B cell (primary cell): ENCODE measurements around the gene PRIM2. TPM values are rescaled to one million over a fixed set of nuclear protein-coding genes. Genes with fewer than 3 reads are reported as not detected.
"Not testable (repeated sequence)": the region's sequence is repeated elsewhere in the genome, so short reads cannot be mapped to it uniquely, and the experiment has no call there.

Source experiments
- ATAC-seq: fragments of 200-7000 bp; cut with Tn5 transposase; one replicate; pipeline ENCODE4 v1.10.0; 2021; ENCODE audit warnings: low read depth, mild to moderate bottlenecking, moderate number of reproducible peaks, moderate library complexity
- CTCF ChIA-PET: fragments of 350-600 bp; sonication (Branson Sonifier 250); formaldehyde crosslinking; loops from one replicate; lab custom pipeline; 2021; ENCODE audit warnings: antibody characterized with exemption, inconsistent platforms; lab: Charles Lee
- POLR2A ChIA-PET: fragments of 350-600 bp; sonication (Branson Sonifier 250); formaldehyde crosslinking; loops from one replicate; lab custom pipeline; 2021; ENCODE audit warnings: antibody characterized with exemption; lab: Charles Lee
- DNase-seq: peaks from one replicate; pipeline ENCODE4 v3.0.0; 2013
- H2AFZ ChIP-seq: 2 replicates; pipeline ENCODE4 v1.6.1; 2012; ENCODE audit warnings: mild to moderate bottlenecking, low read depth, low read length; ENCODE audit not compliant: insufficient read depth, poor library complexity, severe bottlenecking
- H3K27ac ChIP-seq, 2 donors: 1 replicate in 1 of 2; 2 replicates in 1 of 2; pipeline ENCODE4 v1.5.1; 2012 to 2013; ENCODE audit warnings: low read length in 2 of 2, mild to moderate bottlenecking in 2 of 2, moderate library complexity in 1 of 2
- H3K27me3 ChIP-seq, 4 experiments: fragments of 200-600 bp in 1 of 4; sonication (generic) in 1 of 4; replicated peaks in 1 of 4; 1 replicate in 2 of 4; 2 replicates in 2 of 4; pipeline versions ENCODE4 v1.6.1 to v1.7.0; 2013 to 2016; ENCODE audit warnings: low read length in 3 of 4, mild to moderate bottlenecking in 2 of 4, mixed read lengths in 1 of 4, moderate library complexity in 1 of 4; ENCODE audit not compliant: insufficient read depth in 4 of 4, control insufficient read depth in 3 of 4; ENCODE audit errors: control extremely low read depth in 1 of 4
- H3K36me3 ChIP-seq, 2 experiments: replicated peaks in 1 of 2; 1 replicate in 1 of 2; 2 replicates in 1 of 2; pipeline versions ENCODE4 v1.6.1 to v1.7.1; 2013; ENCODE audit warnings: low read length in 1 of 2; ENCODE audit not compliant: insufficient read depth in 2 of 2, control insufficient read depth in 1 of 2; ENCODE audit errors: control extremely low read depth in 1 of 2, extremely low read depth in 1 of 2
- H3K4me1 ChIP-seq, 2 donors: fragments of 200-600 bp in 1 of 2; sonication (generic) in 1 of 2; 1 replicate in 1 of 2; 2 replicates in 1 of 2; pipeline versions ENCODE4 v1.5.1 to v1.6.1; 2013 to 2017; ENCODE audit warnings: low read length in 2 of 2; ENCODE audit not compliant: control insufficient read depth in 2 of 2, insufficient read depth in 2 of 2
- H3K4me2 ChIP-seq: replicated peaks from 2 replicates; pipeline ENCODE3; 2012; ENCODE audit warnings: mild to moderate bottlenecking, low read depth, low read length; ENCODE audit not compliant: poor library complexity, severe bottlenecking
- H3K4me3 ChIP-seq, 5 experiments: fragments of 200-600 bp in 1 of 5; sonication (generic) in 1 of 5; 1 replicate in 3 of 5; 2 replicates in 2 of 5; pipeline versions ENCODE4 v1.5.1 to v1.7.0; 2011 to 2016; ENCODE audit warnings: low read length in 4 of 5, mild to moderate bottlenecking in 4 of 5, low read depth in 2 of 5, control low read depth in 1 of 5, moderate library complexity in 1 of 5; ENCODE audit not compliant: insufficient read depth in 1 of 5; ENCODE audit errors: control extremely low read depth in 1 of 5, extremely low read depth in 1 of 5
- H3K79me2 ChIP-seq: fragments of 200-600 bp; sonication (generic); one replicate; pipeline ENCODE4 v1.6.0; 2016; ENCODE audit warnings: low read length; ENCODE audit not compliant: control insufficient read depth, insufficient read depth
- H3K9ac ChIP-seq: fragments of 200-600 bp; sonication (generic); 2 replicates; pipeline ENCODE4 v1.6.1; 2017; ENCODE audit warnings: mild to moderate bottlenecking, low read length, moderate library complexity
- H3K9me3 ChIP-seq, 3 donors: one replicate each; pipeline versions ENCODE4 v1.6.1 to v1.7.1; 2013; ENCODE audit warnings: low read length in 2 of 3; ENCODE audit not compliant: control insufficient read depth in 2 of 3, insufficient read depth in 1 of 3; ENCODE audit errors: control extremely low read depth in 1 of 3
- H4K20me1 ChIP-seq: 2 replicates; pipeline ENCODE4 v1.6.0; 2012; ENCODE audit warnings: mild to moderate bottlenecking, low read length; ENCODE audit not compliant: insufficient read depth, control insufficient read depth, poor library complexity, severe bottlenecking
- H3K27ac Mint-ChIP-seq: one replicate; pipeline ENCODE4 v1.8.0; 2021; ENCODE audit warnings: mixed read lengths
- H3K27me3 Mint-ChIP-seq: one replicate; pipeline ENCODE4 v1.8.0; 2021; ENCODE audit warnings: mixed read lengths
- H3K4me1 Mint-ChIP-seq: one replicate; pipeline ENCODE4 v1.8.0; 2021; ENCODE audit warnings: mixed read lengths
- H3K4me3 Mint-ChIP-seq: one replicate; pipeline ENCODE4 v1.8.0; 2021; ENCODE audit warnings: mixed read lengths
- H3K9me3 Mint-ChIP-seq: one replicate; pipeline ENCODE4 v1.8.0; 2022; ENCODE audit warnings: mixed read lengths; ENCODE audit not compliant: insufficient read depth
- WGBS: methylation state at CpG from one replicate; pipeline ENCODE4 v1.1.5; 2013; ENCODE audit warnings: missing lambda C conversion rate; ENCODE audit not compliant: insufficient coverage; 5-methylcytosine and 5-hydroxymethylcytosine counted together
- intact Hi-C: fragments of 100-400 bp; cut with micrococcal nuclease; formaldehyde crosslinking; loops from one replicate; pipeline ENCODE4 v1.10.0; 2022
- polyA plus RNA-seq: library from polyadenylated mRNA; depleted of rRNA; stranded (reverse); fragments of >200 nt; gene quantifications from 2 replicates; pipeline ENCODE4 v1.2.3, GENCODE V29; 2012
- total RNA-seq, 2 donors: library from RNA; stranded (reverse); fragments of 120-200 nt in 1 of 2; gene quantifications; 1 replicate in 1 of 2; 2 replicates in 1 of 2; pipeline versions ENCODE4 v1.2.3 to v1.2.4, GENCODE V29; 2013 to 2022

Gene PRIM2
- total and polyA plus RNA-seq, 2 donors (not counting 1 experiment from before 2014, with no cell fraction given): 5.2 to 21.0 TPM

- H4K20me1 ChIP-seq, H3K4me1 ChIP-seq, H3K9ac ChIP-seq, POLR2A ChIA-PET, ATAC-seq, H3K9me3 ChIP-seq, H3K27me3 Mint-ChIP-seq, H3K4me2 ChIP-seq, H3K79me2 ChIP-seq, H2AFZ ChIP-seq, intact Hi-C loops, H3K9me3 Mint-ChIP-seq, H3K4me1 Mint-ChIP-seq, H3K27me3 ChIP-seq, DNase-seq, H3K4me3 ChIP-seq, H3K27ac Mint-ChIP-seq, H3K36me3 ChIP-seq, H3K4me3 Mint-ChIP-seq, H3K27ac ChIP-seq, CTCF ChIA-PET: not testable (repeated sequence)
- WGBS: no CpG with 5 or more reads among the region's 2 CpGs
These were observed 125.8 kb downstream of the PRIM2 start for GRCh38 chr6:57443181-57443580.

DNA sequence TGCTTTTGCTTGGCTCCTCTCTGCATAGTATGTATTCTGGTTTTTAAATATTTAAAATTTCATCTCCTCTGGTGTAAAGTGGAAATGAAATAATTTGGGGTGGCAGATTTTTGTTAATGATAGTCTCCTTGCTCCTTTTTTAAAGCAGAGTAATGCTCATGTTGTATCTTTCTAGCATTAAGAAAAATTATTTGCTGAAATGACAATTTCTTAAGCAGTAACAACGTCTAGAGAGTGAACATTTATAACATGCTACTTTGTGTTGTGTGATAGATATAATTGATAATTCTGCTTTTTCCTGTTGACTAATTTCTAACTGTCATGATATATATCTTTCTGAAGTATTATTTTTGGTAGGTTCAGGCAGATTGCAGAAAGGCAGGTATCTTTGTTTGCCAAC, 127.4 kb downstream of the PRIM2 start:
- H3K27me3 Mint-ChIP-seq, POLR2A ChIA-PET, H3K9me3 ChIP-seq, ATAC-seq, H3K4me2 ChIP-seq, H4K20me1 ChIP-seq, DNase-seq, H2AFZ ChIP-seq, H3K27ac Mint-ChIP-seq, H3K4me3 Mint-ChIP-seq, H3K79me2 ChIP-seq, H3K4me1 Mint-ChIP-seq, H3K4me1 ChIP-seq, H3K9ac ChIP-seq, H3K27me3 ChIP-seq, H3K4me3 ChIP-seq, intact Hi-C loops, H3K27ac ChIP-seq, H3K9me3 Mint-ChIP-seq, CTCF ChIA-PET, H3K36me3 ChIP-seq: not testable (repeated sequence)
- no CpG with 5 or more reads among the region's 1 CpG for WGBS

DNA sequence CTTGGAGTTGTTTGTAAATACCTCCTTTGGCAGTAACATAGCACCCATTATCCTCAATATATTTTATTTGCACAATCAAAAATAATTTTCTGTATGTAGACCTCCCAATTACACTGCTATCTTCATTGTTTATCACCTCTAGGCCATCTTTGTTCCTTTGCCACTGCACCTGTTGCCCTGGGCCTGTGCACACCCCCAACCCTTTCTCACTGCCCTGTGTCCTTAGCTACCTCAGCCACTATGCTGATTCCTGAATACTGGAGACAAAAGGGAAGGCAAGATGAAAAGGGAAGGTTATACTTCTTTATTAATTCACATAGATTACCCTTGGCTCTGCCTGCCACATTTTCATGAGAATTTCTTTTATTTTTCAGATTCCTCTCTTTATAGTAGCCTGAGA, 127.9 kb downstream of the PRIM2 start:
- H3K4me1 Mint-ChIP-seq, H3K4me3 Mint-ChIP-seq, intact Hi-C loops, H4K20me1 ChIP-seq, POLR2A ChIA-PET, H3K27me3 Mint-ChIP-seq, H3K4me3 ChIP-seq, H2AFZ ChIP-seq, H3K36me3 ChIP-seq, H3K27ac Mint-ChIP-seq, ATAC-seq, H3K9me3 ChIP-seq, H3K27ac ChIP-seq, DNase-seq, H3K9ac ChIP-seq, H3K27me3 ChIP-seq, H3K4me1 ChIP-seq, CTCF ChIA-PET, H3K4me2 ChIP-seq, H3K79me2 ChIP-seq, H3K9me3 Mint-ChIP-seq: not testable (repeated sequence)

DNA sequence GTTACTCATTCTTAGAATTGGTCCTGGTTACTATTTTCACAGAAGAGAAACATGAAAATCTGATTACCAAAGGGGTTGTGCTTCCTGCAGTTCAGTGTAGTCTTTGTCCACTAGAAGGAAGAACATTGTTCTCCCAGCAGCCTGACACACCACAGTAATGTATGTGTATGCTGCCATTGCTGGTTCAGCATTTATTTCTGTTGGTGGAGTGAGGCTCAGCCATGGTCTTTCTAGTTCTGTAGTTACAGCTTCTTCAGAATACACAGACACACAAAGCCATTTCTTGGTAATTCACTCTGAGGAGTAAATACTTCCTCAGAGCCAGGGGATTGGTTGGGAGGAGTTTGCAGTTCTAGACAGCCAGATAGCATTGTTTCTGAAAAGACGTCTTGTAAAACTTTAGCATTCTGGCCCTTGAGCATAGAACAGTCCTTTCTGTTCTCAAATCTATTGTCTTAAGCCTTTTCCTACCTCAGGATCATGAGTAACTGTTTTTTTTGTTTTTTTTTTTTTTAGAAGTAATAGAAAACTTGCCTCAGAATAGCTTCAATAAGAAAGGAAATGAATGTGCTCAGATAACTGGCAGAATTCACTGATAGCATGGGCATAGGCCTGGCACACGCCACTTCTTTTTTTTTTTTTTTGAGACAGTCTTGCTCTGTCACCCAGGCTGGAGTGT, 128.5 kb downstream of the PRIM2 start:
- DNase-seq, H3K4me3 Mint-ChIP-seq, H3K4me2 ChIP-seq, H4K20me1 ChIP-seq, ATAC-seq, H3K27me3 ChIP-seq, intact Hi-C loops, CTCF ChIA-PET, H2AFZ ChIP-seq, H3K9ac ChIP-seq, H3K27ac Mint-ChIP-seq, H3K36me3 ChIP-seq, H3K4me1 Mint-ChIP-seq, H3K79me2 ChIP-seq, H3K27ac ChIP-seq, H3K4me1 ChIP-seq, H3K9me3 ChIP-seq, H3K9me3 Mint-ChIP-seq, H3K27me3 Mint-ChIP-seq, POLR2A ChIA-PET, H3K4me3 ChIP-seq: not testable (repeated sequence)
- WGBS: 100% methylated on average over 1 of the region's 2 CpGs
